Activated CD4-positive, alpha-beta T cell treated with anti-CD3 and anti-CD28 coated beads, Interleukin-2, amount 50 U/mL, for 4 hours (primary cell): ENCODE data around the gene STK32B.

Source experiments
- DNase-seq, 2 experiments: peaks; one replicate each; pipeline ENCODE4 v3.0.0-alpha.2; 2020

STK32B gene

GRCh38 chr4:5370286-5370685 is 319.0 kb downstream of the STK32B start:
- DNase-seq, result no peak

DNA sequence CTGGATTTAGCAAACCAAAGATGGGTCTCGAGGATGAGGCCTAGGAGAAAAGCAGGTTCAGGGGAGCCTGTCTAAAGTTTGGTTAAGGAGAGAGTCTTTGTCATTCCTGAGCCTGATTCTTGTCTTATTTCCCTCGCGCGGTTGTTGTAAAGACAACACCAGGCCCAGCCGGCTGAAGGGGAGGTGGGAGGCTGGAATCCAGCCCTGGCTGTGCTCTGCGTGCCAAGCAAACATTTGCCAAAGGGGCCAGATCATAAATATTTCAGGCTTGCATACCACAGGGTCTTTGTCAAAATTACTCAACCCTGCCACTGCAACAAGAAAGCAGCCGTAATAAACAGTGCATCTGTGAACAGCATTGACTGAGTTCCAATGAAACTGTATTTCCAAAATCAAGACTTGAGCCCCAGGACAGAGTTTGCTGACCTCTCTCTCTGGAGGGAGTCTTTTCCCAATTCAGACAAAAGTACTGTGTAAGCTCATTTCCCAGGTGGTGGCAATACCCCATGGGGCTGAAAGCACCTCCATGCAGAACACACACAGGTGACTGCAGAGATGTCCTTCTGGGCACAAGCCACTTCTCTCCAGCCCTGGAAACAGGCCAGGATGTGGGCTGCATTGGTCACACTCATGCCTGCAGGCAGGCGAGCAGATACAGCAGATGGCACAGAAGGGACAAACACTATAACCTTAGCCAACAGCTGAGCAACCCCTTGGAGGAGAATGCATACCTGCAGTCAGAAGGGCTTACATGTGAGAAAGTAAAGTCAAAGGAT is 320.3 kb downstream of the STK32B start:
- DNase-seq, result no peak

DNA sequence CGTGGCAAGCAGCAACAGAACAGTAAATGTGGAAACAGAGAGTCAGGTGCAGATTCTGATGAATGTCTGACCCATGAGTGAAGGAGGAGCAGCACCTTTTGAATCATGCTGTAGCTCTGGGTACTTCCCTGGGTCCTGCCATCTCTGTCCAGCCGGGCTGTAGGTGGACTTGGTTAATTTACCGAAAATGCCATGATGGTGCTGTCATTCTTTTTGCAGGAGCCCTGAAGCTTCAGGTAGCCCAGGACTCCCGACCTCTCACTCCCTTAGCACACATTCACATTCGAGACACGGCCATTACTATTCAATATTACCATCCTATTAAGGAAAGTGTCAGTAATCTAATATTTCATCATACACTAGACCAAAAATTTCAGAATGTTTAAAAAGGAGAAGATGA is 320.9 kb downstream of the STK32B start:
- DNase-seq, result no peak

GRCh38 chr4:5373327-5373726 is 322.0 kb downstream of the STK32B start:
- no peak for DNase-seq

DNA sequence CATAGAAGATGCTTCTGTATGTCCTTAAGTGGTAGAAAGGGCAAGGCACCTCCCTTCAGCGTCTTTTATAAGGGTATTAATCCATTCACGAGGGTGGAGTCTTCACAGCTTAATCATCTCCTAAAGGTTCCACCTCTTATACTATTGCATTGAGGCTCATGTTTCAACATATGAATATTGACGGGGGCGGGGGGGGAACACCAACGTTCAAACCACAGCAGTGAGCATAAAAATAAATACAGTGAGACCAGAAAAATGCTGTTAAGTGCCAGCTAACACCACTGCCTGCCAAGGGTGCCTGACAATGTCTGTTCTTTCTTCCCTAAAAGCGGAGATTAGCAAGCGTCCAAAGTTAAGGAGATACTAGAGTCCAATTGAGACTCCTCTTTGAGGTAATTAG is 323.3 kb downstream of the STK32B start:
- DNase-seq, result no peak

DNA sequence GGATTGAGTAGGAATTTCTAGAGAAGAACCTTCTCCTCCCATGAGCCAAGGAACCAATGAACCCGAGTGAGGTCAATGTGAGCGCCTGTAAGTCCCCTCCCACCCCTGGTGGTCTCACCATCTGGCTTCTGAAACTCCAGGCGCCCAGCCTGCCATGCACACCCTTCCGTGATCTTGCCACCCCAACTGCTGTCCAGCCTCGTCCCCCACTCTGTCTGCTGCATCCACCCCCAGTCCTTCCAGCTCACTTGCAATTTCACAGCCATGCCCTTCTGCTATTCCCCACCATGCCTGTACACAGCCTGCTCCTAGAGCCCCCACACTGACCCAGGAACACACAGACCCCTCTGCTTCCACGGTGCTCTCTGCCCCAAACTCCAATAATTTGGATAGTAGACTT is 323.7 kb downstream of the STK32B start:
- no peak for DNase-seq

DNA sequence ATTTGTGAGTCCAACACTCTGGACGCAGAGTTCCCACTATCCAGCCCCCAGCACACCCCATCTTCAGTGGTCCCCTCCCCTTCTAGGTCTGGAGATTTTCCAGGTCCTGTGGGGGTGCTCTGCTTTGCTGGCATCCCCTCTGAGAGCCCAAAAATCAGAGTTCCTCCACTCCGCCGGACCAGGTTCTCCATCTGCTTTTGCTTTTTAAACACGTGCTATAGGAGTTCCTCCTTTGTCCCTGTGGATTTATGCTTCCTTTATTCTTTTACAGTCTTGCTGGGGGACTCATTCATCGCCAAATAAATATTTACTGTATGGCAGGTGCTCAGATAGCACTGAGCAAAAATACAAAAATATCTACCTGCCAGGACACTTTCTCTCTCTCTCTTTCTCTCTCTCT is 324.7 kb downstream of the STK32B start:
- no peak for DNase-seq

DNA sequence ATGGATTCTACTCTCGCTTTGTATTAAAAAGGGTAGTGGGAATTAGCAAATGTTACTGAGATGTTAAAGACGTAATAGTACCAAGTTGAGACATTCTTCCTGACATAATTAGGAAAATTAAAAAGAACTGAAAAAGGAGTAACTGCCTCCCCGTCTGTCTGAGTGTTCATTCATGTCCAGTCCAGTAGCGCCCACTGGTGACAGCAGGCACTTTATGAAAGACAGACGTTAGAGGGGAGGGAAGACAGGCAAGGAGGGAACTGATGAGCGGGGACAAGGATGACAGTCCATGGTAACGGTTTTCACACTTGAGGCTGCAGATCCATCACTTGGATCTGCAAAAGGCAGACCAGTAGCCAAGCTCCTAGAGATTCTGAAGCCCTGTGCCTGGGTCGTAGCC is 326.7 kb downstream of the STK32B start:
- no peak for DNase-seq

DNA sequence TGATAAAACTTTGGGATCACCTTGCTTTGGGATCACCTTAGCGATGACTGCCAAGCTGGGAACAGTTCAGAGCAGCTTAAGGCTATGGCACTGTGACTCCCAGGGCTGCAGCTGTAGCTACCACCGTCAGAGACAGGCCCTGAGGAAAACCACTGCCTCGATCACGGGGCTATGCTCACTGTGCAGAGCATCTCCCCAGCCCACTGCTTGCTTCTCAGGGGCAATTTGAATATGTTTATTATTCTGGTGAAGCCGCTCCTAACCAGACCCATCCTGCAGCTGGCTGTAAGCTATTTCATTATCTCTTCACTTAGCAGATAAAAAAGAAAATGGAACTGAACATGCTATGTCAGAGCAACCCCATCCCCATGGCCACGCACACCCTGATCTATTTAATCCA is 328.6 kb downstream of the STK32B start:
- DNase-seq, result no peak

GRCh38 chr4:5381961-5382441 is 330.7 kb downstream of the STK32B start:
- DNase-seq, result no peak

DNA sequence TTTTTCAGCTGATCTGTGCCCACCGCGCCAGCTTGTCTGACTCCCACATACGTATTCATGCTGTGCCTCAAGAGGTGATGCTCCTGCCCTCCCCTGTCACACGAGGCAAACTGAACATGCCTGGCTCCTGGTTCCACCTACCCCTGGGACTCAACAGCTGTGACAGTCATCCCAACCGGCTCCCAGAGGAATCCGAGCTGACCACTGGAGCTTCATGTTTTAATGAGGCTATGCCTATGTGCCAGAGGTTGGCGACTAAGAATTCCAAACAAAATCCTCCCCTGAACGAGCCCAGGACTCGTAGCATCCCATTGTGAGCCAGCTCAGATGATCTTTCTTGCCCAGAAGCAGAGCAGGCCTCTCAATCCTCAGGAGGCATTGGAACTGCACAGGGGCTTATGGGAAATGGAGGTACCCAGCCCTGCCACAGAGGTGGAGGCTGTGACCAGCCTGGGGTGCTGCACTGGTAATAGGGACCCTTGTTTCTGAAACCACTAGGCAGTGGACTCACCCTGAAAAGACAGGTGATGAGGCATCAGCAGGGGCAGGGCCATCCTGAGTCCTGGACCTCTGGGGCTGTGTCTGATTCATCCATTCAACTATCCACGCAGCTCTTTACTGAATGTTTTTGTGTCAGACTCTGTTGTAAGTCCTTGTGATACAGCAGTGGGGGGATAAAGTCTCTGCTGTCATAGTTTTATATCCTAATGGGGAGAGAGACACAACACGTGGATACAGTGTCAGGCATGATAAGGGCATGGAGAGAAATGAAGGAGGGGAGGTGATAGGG is 332.1 kb downstream of the STK32B start:
- no peak for DNase-seq

- no peak for DNase-seq
These were observed 334.5 kb downstream of the STK32B start for GRCh38 chr4:5385741-5386311.

DNA sequence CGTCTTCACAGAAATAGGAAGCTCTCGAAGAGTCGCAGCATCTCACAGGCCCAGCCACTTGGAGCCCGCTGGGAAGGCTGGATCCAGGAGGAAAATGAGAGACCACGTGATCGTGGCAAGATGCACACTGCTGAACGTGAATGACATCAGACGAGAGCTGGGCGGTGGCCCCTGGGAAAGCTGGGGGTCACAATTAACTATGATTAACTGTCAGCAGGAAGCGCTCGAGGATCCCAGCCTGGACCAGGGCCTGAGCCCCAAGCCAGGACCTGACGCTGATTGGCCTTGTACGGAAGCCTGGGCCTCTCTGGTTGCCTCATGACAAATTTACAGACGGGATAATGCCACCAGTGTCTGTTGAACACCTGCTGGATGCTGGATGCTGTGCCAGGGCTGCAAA is 335.6 kb downstream of the STK32B start:
- no peak for DNase-seq

- DNase-seq, result no peak
These were observed 336.2 kb downstream of the STK32B start for GRCh38 chr4:5387457-5387856.

- no peak for DNase-seq
These were observed 338.6 kb downstream of the STK32B start for GRCh38 chr4:5389756-5390310.

GRCh38 chr4:5391492-5391891 is 340.2 kb downstream of the STK32B start:
- no peak for DNase-seq

GRCh38 chr4:5393911-5394513 is 342.7 kb downstream of the STK32B start:
- no peak for DNase-seq

GRCh38 chr4:5395781-5396180 is 344.5 kb downstream of the STK32B start:
- no peak for DNase-seq

- no peak for DNase-seq
These were observed 346.8 kb downstream of the STK32B start for GRCh38 chr4:5398056-5398455.

DNA sequence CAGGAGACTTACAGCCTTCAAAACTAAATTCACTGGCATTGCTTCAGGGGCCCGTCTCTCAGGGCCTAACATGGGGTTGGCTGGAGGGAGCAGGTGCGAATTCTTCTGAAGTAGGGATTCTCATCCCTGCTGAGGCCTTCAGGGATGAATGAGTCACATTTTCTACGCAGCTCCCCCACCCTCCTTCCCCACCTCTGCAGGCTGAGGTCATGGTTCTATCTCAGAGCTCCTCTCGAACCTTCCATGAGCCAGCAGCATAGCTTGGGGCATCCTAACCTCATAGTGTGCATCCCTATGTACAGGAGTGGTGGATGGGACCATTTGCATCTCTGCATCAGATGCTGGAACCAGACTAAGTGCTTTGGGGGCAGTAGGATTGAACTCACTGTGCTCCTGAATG is 347.8 kb downstream of the STK32B start:
- DNase-seq, result no peak

DNA sequence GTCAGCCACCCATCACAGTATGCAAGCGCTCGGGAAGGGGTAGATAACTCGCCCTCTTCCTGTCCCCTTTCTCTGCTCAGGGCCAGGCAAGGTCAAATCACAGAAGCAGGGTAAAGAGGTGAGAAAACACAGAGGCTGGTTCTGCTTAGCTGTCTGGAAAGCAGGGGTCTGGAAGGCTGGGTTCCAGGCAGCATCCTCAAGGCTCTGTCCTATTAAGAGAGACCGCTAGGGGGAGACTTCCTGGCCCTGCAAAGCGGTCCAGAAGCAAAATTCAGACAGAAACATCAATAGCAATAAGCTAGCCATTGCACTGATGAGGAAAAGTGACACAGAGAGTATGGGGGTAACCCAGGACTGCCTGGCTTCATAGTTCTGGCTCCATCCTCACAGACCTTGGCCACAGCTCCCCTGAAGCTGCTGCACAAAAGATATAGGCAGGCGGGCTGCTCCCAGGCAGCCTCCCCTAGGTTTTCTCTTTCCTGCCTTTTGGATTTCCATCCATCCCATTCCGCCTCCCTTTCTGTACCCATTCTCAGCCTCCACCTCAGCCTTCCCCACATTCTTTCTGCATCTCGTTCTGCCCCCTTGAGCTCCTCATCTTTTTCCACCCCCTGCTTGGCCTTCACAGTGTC is 348.6 kb downstream of the STK32B start:
- no peak for DNase-seq

GRCh38 chr4:5403746-5404497 is 352.6 kb downstream of the STK32B start:
- DNase-seq, result no peak
